ENCODE results near the gene AP1S2. TPM values are rescaled to one million over a fixed set of nuclear protein-coding genes. Genes with fewer than 3 reads are reported as not detected.
"Not testable (repeated sequence)": the region's sequence is repeated elsewhere in the genome, so short reads cannot be mapped to it uniquely, and the experiment has no call there.

Gene AP1S2
- total and polyA plus RNA-seq, 10 donors = 23.3 to 133 (median 64.7) TPM

- H3K27ac ChIP-seq = no peak overlapping the region
- no peaks in the 10 kb centered on the region for H3K36me3 ChIP-seq
- DNase-seq = no peak
- intact Hi-C loops (cut with DNase I; ENCODE audit: low total_unique reads) = no loop called here
- H3K4me1 ChIP-seq = peaks cover 0 to 8% (median 0%) of the 10 kb centered on the region in 6 donors
- H3K9me3 ChIP-seq = peaks cover 0 to 20% (median 3%) of the 10 kb centered on the region in 8 donors
- no peak overlapping the region for H3K4me3 ChIP-seq
- H3K27me3 ChIP-seq (replicated peaks in 1 of 7) = peaks cover 0 to 17% (median 0%) of the 10 kb centered on the region in 7 donors
- TF ChIP-seq POLR2A (IDR thresholded peaks at IDR 0.05) (no peak), POLR2AphosphoS5 (IDR thresholded peaks at IDR 0.05) (no peak), CTCF (IDR thresholded peaks at IDR 0.05 in 8 of 11, conservative IDR thresholded peaks at IDR 0.05 in 3 of 11) (no peak)
- 23 to 36% (median 33%) methylated on average over 5 of the region's 5 CpGs for WGBS, 5 donors
These were observed 28.3 kb upstream of the AP1S2 start for GRCh38 chrX:15882704-15883539.

- peaks cover 0 to 27% (median 0%) of the 10 kb centered on the region in 7 donors for H3K27me3 ChIP-seq (replicated peaks in 1 of 7)
- no peak overlapping the region for H3K27ac ChIP-seq
- 68 to 86% (median 81%) methylated on average over 2 of the region's 2 CpGs for WGBS, 5 donors
- peaks cover 0 to 20% (median 3%) of the 10 kb centered on the region in 8 donors for H3K9me3 ChIP-seq
- intact Hi-C loops (cut with DNase I; ENCODE audit: low total_unique reads) = no loop called here
- TF ChIP-seq POLR2A (IDR thresholded peaks at IDR 0.05) (no peak), POLR2AphosphoS5 (IDR thresholded peaks at IDR 0.05) (no peak), CTCF (IDR thresholded peaks at IDR 0.05 in 8 of 11, conservative IDR thresholded peaks at IDR 0.05 in 3 of 11) (no peak)
- DNase-seq = no peak
- no peak overlapping the region for H3K4me3 ChIP-seq
- peaks cover 0 to 8% (median 0%) of the 10 kb centered on the region in 6 donors for H3K4me1 ChIP-seq
- H3K36me3 ChIP-seq = no peaks in the 10 kb centered on the region
These were observed 26.8 kb upstream of the AP1S2 start for GRCh38 chrX:15881381-15881897.

GRCh38 chrX:15877914-15878313 lies 23.3 kb upstream of the AP1S2 start:
- Histone ChIP-seq H3K9me3 (peaks cover 0 to 20% (median 3%) of the 10 kb centered on the region in 8 donors), H3K27me3 (replicated peaks in 1 of 7) (peaks cover 0 to 28% (median 0%) of the 10 kb centered on the region in 7 donors)
- H3K4me1 ChIP-seq; DNase-seq; H3K36me3 ChIP-seq; intact Hi-C loops (cut with DNase I; ENCODE audit: low total_unique reads); H3K27ac ChIP-seq; H3K4me3 ChIP-seq: not testable (repeated sequence)
- WGBS, 5 donors = 57 to 85% (median 63%) methylated on average over 1 of the region's 1 CpG

GRCh38 chrX:15877380-15877779 lies 22.8 kb upstream of the AP1S2 start:
- DNase-seq = no peak
- peaks cover 0 to 25% (median 0%) of the 10 kb centered on the region in 7 donors for H3K27me3 ChIP-seq (replicated peaks in 1 of 7)
- peaks cover 0 to 20% (median 3%) of the 10 kb centered on the region in 8 donors for H3K9me3 ChIP-seq
- H3K4me3 ChIP-seq = no peak overlapping the region
- no peaks in the 10 kb centered on the region for H3K36me3 ChIP-seq
- no peaks in the 10 kb centered on the region for H3K4me1 ChIP-seq
- intact Hi-C loops (cut with DNase I; ENCODE audit: low total_unique reads) = no loop called here
- TF ChIP-seq CTCF (IDR thresholded peaks at IDR 0.05 in 8 of 11, conservative IDR thresholded peaks at IDR 0.05 in 3 of 11) (no peak), POLR2A (IDR thresholded peaks at IDR 0.05) (no peak), POLR2AphosphoS5 (IDR thresholded peaks at IDR 0.05) (no peak)
- 72 to 86% (median 80%) methylated on average over 4 of the region's 4 CpGs for WGBS, 5 donors
- no peak overlapping the region for H3K27ac ChIP-seq

Data from spleen (tissue), 11 donors.